OCI-LY1 (cell line): ENCODE measurements around the gene REST.

Experiments
- H2AFZ ChIP-seq: fragments of 200-600 bp; sonication (generic), shearing (Covaris generic); 2 replicates; pipeline ENCODE4 v1.6.0; 2014; ENCODE audit warnings: antibody characterized with exemption, mild to moderate bottlenecking, low read length
- H3F3A ChIP-seq: fragments of 200-600 bp; sonication (generic), shearing (Covaris generic); 2 replicates; pipeline ENCODE4 v1.6.0; 2014; ENCODE audit warnings: mild to moderate bottlenecking, antibody characterized with exemption, low read length, moderate library complexity; ENCODE audit not compliant: insufficient read depth
- H3K27ac ChIP-seq: fragments of 200-600 bp; sonication (generic); 2 replicates; pipeline ENCODE4 v1.5.1; 2014; ENCODE audit warnings: low read length, mixed run types, mild to moderate bottlenecking, low read depth; ENCODE audit not compliant: poor library complexity, severe bottlenecking
- H3K27me3 ChIP-seq: fragments of 200-600 bp; sonication (generic); 2 replicates; pipeline ENCODE4 v1.6.0; 2014; ENCODE audit warnings: antibody characterized with exemption, mild to moderate bottlenecking, low read length, moderate library complexity; ENCODE audit not compliant: insufficient read depth
- H3K36me3 ChIP-seq: fragments of 200-600 bp; sonication (generic); 2 replicates; pipeline ENCODE4 v1.6.1; 2014; ENCODE audit warnings: mild to moderate bottlenecking, antibody characterized with exemption, low read length, moderate library complexity, mixed read lengths; ENCODE audit not compliant: insufficient read depth
- H3K4me1 ChIP-seq: fragments of 200-600 bp; sonication (generic); 2 replicates; pipeline ENCODE4 v1.5.1; 2014; ENCODE audit warnings: mild to moderate bottlenecking, low read length, moderate library complexity; ENCODE audit not compliant: insufficient read depth, severe bottlenecking
- H3K4me2 ChIP-seq: fragments of 200-600 bp; sonication (generic), shearing (Covaris generic); 2 replicates; pipeline ENCODE4 v1.6.1; 2014; ENCODE audit warnings: low read length
- H3K4me3 ChIP-seq: fragments of 200-600 bp; sonication (generic); 2 replicates; pipeline ENCODE4 v1.5.1; 2014; ENCODE audit warnings: low read length, low read depth, mild to moderate bottlenecking, mixed read lengths; ENCODE audit not compliant: poor library complexity, severe bottlenecking
- H3K79me2 ChIP-seq: fragments of 200-600 bp; shearing (Covaris generic); 2 replicates; pipeline ENCODE4 v1.6.1; 2016; ENCODE audit warnings: mixed run types, low read length, mixed read lengths; ENCODE audit not compliant: insufficient read depth
- H3K9ac ChIP-seq: fragments of 200-600 bp; sonication (generic), shearing (Covaris generic); 2 replicates; pipeline ENCODE4 v1.6.1; 2014; ENCODE audit warnings: mild to moderate bottlenecking, low read length, mixed read lengths
- H3K9me2 ChIP-seq: fragments of 200-600 bp; sonication (generic), shearing (Covaris generic); 2 replicates; pipeline ENCODE4 v1.6.1; 2014; ENCODE audit warnings: low read depth, mild to moderate bottlenecking, low read length, mixed read lengths
- H3K9me3 ChIP-seq: fragments of 200-600 bp; shearing (Covaris generic); 2 replicates; pipeline ENCODE4 v1.6.1; 2014; ENCODE audit warnings: low read length, mixed read lengths
- H4K20me1 ChIP-seq: fragments of 200-600 bp; sonication (generic), shearing (Covaris generic); 2 replicates; pipeline ENCODE4 v1.6.0; 2016; ENCODE audit warnings: mild to moderate bottlenecking, low read length; ENCODE audit not compliant: insufficient read depth
- EZH2 ChIP-seq: fragments of 200-600 bp; sonication (generic), shearing (Covaris generic); IDR thresholded peaks from 2 replicates; pipeline ENCODE4 v1.8.0; 2017; ENCODE audit warnings: borderline replicate concordance, mixed run types, mild to moderate bottlenecking, antibody characterized with exemption, low read length, moderate library complexity, mixed read lengths
- TF ChIP-seq, protein P1 (sequence below): fragments of 200-600 bp; sonication (generic), shearing (Covaris generic); IDR thresholded peaks from 2 replicates; pipeline ENCODE4 v1.5.1; 2017; ENCODE audit warnings: mild to moderate bottlenecking, antibody characterized with exemption, low read length, moderate library complexity, mixed read lengths

The REST gene

DNA sequence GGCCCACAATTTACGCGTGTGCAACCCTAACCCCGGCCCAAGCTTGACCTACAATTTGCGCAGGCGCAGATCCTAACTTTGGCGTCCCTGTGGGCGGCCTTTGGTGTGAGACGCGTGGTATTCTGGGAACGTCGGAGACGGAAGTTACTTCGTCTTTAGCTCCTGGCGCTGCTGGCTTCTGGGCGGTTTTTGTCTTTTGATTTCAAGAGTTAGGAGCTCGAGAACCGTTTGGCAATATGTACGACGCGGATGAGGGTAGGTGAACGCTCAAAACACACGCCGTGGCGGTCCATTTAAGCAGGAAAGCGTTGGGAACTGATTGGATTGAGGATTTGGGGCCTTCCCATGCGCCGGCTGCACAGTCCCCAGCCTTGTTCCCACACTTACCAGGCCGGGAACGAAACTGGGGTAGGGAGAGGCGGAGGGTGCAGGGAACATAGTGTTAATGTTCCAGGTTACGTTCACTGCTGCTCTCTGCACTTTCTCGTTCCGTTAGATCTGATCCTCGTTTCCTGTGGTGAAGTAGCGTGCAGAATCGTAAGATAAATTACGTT lies 71.1 kb downstream of the REST start, which contains the start of gene POLR2B:
TSS of gene POLR2B (plus strand) at position 147 of the 554 bp plus-strand sequence. CDS start at position 237, 90 bp downstream.
- H3K79me2 ChIP-seq, result peaks cover 72% of the 10 kb centered on the region
- TF ChIP-seq EZH2, result no peak
- TF ChIP-seq, protein P1, sequence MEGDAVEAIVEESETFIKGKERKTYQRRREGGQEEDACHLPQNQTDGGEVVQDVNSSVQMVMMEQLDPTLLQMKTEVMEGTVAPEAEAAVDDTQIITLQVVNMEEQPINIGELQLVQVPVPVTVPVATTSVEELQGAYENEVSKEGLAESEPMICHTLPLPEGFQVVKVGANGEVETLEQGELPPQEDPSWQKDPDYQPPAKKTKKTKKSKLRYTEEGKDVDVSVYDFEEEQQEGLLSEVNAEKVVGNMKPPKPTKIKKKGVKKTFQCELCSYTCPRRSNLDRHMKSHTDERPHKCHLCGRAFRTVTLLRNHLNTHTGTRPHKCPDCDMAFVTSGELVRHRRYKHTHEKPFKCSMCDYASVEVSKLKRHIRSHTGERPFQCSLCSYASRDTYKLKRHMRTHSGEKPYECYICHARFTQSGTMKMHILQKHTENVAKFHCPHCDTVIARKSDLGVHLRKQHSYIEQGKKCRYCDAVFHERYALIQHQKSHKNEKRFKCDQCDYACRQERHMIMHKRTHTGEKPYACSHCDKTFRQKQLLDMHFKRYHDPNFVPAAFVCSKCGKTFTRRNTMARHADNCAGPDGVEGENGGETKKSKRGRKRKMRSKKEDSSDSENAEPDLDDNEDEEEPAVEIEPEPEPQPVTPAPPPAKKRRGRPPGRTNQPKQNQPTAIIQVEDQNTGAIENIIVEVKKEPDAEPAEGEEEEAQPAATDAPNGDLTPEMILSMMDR, result no peak
- peaks cover 2% of the 10 kb centered on the region; the same call in 1 of the 2 replicates for H4K20me1 ChIP-seq
- H3K9me3 ChIP-seq, result 0 out of 2 replicates have a peak, but pooled peaks cover 2% of the 10 kb centered on the region
- H3K36me3 ChIP-seq, result peaks cover 47% of the 10 kb centered on the region
- H3K27ac ChIP-seq, result peak within 1 kb of the TSS; percentile 92
- H3K9ac ChIP-seq, result peak within 1 kb of the TSS; percentile 91
- H3K27me3 ChIP-seq, result no peaks in the 10 kb centered on the region
- no peak within 1 kb of the TSS for H2AFZ ChIP-seq
- no peaks in the 10 kb centered on the region for H3K9me2 ChIP-seq
- H3K4me3 ChIP-seq, result peak within 1 kb of the TSS; percentile 87
- no peaks in the 10 kb centered on the region for H3F3A ChIP-seq
- peaks cover 53% of the 10 kb centered on the region for H3K4me1 ChIP-seq
- peak within 1 kb of the TSS; percentile 96 for H3K4me2 ChIP-seq

DNA sequence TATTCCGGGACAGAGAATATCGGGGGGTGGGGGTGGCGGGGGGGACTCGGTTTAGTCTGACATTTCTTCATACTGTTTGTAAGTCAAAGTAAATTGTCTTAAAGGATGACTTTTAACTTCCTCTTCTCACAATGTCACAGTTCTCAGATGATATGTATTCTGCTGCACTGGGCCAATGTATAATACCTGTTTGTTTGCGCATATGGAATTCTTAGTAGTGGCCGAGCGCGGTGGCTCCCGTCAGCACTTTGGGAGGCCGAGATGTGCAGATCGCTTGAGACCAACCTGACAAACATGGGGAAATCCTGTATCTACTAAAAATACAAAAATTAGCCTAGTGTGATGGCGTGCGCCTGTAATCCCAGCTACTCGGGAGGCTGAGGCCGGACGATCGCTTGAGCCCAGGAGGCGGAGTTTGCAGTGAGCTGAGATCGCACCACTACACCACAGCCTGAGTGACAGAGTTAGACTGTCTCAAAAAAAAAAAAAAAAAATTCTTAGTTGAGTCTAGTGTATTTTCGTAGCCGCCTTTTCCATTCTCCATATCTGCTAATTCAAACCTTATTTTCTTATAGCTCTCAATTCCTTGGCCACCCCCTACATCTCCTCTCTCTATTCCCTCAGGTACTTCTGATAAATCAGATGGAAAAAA lies 71.8 kb downstream of the REST start:
- peak overlapping the region; percentile 92 for H3K27ac ChIP-seq
- H3K4me2 ChIP-seq, result peak overlapping the region; percentile 96
- H3K79me2 ChIP-seq, result peaks cover 79% of the 10 kb centered on the region
- peaks cover 41% of the 10 kb centered on the region for H3K36me3 ChIP-seq
- H3F3A ChIP-seq, result no peaks in the 10 kb centered on the region
- no peaks in the 10 kb centered on the region for H3K27me3 ChIP-seq
- H3K4me1 ChIP-seq, result peaks cover 48% of the 10 kb centered on the region
- no peaks in the 10 kb centered on the region for H3K9me2 ChIP-seq
- no peak overlapping the region for H2AFZ ChIP-seq
- peak overlapping the region; percentile 91 for H3K9ac ChIP-seq
- no peak for TF ChIP-seq EZH2
- TF ChIP-seq, protein P1, result no peak
- peaks cover 2% of the 10 kb centered on the region; the same call in 1 of the 2 replicates for H4K20me1 ChIP-seq
- H3K9me3 ChIP-seq, result no peaks in the 10 kb centered on the region
- peak overlapping the region; percentile 87 for H3K4me3 ChIP-seq

DNA sequence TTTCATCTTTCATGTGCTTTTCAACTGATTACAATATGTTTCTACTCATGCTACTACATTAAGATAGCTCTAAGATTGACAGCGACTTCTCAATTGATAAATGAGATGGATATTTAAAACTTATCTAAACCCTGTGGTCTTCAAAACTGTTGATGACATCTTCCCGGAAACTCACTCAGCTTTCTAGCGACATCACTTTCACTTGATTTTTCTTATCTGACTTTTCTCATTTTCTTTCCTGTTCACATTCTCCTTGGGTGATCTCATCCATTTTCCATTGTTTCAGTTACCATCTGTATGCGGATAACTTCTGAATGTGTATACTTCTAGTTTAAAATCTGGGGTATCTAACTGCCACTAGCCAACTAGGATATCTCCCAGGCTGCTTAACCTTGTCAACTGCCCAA lies 74.1 kb downstream of the REST start:
- H2AFZ ChIP-seq, result no peak overlapping the region
- H3K9ac ChIP-seq, result no peak overlapping the region

More for the DNA sequence above, 74.1 kb downstream of the REST start:
- Histone ChIP-seq H3K36me3 (peaks cover 55% of the 10 kb centered on the region), H3K4me2 (peak overlapping the region; percentile 20; the same call in 1 of the 2 replicates), H3K27ac (no peak overlapping the region), H3K4me3 (peak overlapping the region; percentile 13), H3F3A (no peaks in the 10 kb centered on the region), H4K20me1 (peaks cover 3% of the 10 kb centered on the region; the same call in 1 of the 2 replicates), H3K9me2 (no peaks in the 10 kb centered on the region), H3K79me2 (peaks cover 84% of the 10 kb centered on the region), H3K27me3 (no peaks in the 10 kb centered on the region), H3K9me3 (no peaks in the 10 kb centered on the region), H3K4me1 (peaks cover 31% of the 10 kb centered on the region)
- TF ChIP-seq, protein P1, result no peak
- no peak for TF ChIP-seq EZH2
